GM12892 (cell line): ENCODE results near the gene GNA12.
"Not testable (repeated sequence)": the region's sequence is repeated elsewhere in the genome, so short reads cannot be mapped to it uniquely, and the experiment has no call there.

Source experiments
- POLR2A ChIP-seq: IDR thresholded peaks from 2 replicates; pipeline ENCODE4 v1.6.1; 2011; ENCODE audit warnings: low read depth, low read length, control low read depth
- POLR2AphosphoS5 ChIP-seq: IDR thresholded peaks from 2 replicates; pipeline ENCODE4 v1.6.1; 2011; ENCODE audit warnings: low read depth, low read length, control low read depth
- TAF1 ChIP-seq: IDR thresholded peaks from 2 replicates; pipeline ENCODE4 v1.6.1; 2011; ENCODE audit warnings: low read depth, mild to moderate bottlenecking, control low read depth, low read length, borderline replicate concordance

DNA sequence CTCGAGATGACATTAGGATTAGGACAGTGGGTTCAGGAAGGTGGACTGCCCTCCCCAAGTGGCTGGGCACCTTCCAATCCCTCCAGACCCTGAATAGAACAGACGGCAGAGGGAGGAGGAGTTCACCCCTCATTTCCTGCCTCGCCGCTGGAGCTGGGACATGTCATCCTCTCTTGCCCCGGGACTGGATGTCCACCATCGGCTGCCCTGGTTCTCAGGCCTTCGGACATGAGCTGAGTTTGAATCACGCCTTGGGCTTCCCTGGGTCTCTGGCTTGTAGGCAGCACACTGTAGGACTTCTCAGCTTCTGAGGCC lies 150.0 kb downstream of the GNA12 start:
- not testable (repeated sequence) for TF ChIP-seq TAF1, POLR2A, POLR2AphosphoS5
